NCI-H2227 (cell line): ENCODE data around the gene FBXW7.

Experiments used
- DNase-seq: peaks from one replicate; lab custom pipeline; 2025; ENCODE audit not compliant: unreplicated experiment; lab: John Stamatoyannopoulos, UW

FBXW7 gene

DNA sequence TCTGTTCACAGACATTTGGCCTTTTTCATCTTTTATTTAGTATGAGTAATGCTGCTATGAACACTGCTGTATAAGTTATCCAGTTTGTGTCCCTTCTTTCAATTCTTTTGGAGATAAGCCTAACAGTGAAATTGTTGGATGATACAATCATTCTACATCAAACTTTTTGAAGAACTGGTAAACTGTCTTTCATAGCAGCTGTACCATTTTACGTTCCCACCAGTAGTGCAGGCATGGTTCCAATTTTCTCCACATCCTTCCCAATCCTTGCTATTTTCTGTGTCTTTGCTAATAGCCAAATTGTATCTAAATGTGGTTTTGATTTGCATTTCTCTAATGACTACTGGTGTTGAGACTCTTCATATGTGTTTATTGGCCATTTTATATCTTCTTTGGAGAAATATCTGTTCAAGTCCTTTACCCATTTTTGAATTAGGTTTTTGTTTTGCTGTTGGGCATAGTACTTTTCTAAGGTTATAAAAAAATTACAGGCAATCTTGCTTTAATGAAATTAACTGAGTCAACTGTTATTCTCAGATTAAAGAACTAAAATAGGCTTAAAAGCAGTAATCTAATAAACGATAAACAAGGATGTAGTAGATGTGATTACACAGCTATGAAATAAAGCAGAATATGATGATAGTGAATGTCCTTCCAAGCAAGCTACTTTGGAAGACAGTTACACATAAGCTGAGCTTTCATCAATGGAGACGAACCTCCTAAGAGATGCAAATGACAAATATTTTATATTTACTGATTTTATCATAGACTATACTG lies 57.2 kb downstream of the FBXW7 start:
- no peak for DNase-seq

DNA sequence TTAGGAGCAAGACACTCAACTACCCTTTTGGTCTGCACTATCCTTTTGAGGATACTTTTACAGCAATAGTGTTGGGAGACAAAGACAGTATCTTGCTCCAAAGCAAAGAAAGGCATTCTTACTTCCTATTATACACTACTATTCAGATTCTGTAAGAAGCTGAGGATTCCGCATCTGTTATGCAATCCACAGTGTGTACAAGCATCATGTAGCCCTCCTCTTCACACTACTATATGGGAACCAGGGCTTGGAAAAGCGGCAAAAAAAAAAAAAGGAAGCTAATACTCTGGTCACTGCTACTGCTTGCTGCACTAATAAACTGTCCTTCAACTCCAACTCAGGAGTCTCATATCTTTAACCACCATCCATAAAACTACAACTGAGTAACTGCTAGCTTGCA lies 59.1 kb downstream of the FBXW7 start:
- no peak for DNase-seq

DNA sequence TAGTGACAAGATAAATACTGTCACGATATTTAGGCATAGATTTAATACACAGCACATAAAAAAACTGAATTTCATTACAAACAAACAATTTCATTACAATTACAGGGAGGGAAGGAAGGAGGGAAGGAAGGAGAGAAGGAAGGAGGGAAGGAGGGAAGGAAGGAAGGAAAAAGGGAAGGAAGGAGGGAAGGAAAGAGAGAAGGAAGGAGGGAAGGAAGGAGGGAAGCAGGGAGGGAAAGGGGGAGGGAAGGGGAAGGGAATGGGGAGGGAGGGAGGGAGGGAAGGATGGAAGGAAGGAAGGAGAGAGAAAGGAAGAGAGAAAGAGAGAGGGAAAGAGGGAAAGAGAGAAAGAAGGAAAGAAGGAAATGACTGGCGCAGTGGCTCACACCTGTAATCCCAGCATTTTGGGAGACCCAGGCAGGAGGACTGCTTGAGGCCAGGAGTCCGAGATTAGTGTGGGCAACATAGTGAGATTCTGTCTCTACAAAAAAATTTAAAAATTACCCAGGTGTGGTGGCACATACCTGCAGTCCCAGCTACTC lies 64.6 kb downstream of the FBXW7 start:
- DNase-seq: no peak

DNA sequence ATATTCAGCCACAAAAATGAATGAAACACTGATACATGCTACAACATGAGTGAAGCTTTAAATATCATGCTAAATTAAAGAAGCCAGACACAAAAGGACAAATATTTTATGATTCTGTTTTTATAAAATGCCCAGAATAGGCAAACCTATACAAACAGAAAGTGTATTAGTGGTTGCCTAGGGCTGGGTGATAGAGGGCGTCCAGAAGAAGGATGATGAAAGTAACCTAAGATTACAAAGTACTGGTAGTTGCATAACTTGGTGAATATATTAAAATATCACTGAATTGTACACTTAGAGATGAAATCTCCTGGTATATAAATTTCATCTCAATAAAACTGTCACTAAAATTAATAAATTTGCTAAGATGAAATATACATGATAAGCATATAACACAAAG lies 67.5 kb downstream of the FBXW7 start:
- DNase-seq: no peak

DNA sequence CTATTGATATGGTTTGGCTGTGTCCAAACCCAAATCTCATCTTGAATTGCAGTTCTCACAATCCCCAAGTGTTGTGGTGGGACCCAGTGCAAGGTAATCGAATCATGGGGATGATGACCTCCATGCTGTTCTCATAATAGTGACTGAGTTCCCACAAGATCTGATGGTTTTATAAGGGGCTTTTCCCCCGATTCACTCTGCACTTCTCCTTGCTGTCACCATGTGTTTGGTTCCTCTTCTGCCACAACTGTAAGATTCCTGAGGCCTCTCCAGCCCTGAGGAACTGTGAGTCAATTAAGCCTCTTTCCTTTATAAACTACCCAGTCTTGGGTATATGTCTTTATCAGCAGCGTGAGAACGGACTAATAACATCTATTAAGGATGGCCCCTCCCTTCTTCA lies 68.8 kb downstream of the FBXW7 start:
- no peak for DNase-seq

DNA sequence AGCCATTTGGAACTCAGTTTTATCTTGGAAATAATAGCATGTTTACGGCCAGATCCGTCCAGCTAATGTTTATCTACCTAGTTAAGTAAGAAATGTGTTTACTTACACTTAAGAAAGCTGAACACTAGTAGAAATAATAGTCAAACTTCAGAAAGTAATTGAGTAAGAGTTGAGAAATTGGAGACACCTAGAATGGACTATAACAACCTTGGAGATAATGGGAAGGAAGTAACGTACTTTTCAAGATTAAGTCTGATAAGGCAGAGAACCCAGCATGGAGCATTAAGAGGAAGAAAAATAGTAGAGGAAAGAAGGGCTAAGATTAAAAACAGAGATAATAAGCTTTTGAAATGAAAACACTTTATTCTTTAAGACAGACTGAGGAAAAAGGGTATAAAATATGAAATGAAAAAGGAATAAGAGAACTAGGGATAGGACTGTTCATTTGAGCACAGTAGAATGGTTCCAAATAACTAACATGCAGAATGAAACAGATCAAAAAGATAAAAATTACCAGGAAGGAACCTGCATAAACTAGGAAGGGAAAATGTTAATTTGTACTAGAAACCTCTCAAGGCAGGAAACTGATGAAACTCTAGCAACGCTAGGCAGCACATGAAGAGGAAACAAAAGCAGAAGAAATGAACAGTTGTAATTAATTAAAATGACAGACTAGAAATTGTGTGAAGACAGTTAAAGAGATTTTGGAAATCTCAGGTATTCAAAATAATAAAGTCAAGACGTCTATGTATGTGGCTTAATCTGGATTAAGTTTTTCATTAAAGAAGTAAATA lies 71.7 kb downstream of the FBXW7 start:
- DNase-seq: no peak

DNA sequence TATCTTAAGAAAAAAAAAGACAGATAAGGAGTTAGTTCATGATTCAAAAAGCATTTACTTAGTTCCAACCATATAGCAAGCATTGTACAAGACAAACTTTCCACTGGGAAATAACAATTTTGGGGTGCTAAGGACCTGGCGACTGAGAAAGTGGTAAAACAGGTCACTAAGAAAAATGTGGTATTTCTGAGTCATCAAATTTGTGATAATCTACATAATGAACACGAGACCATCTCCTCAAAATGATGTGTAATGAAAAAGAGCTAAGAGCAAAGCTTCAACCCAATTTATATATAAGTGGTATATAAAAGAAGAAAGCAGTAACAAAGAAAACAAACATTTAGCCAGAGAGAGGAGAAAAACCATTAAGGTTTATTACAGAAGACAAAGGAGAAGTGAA lies 72.3 kb downstream of the FBXW7 start:
- DNase-seq: no peak

DNA sequence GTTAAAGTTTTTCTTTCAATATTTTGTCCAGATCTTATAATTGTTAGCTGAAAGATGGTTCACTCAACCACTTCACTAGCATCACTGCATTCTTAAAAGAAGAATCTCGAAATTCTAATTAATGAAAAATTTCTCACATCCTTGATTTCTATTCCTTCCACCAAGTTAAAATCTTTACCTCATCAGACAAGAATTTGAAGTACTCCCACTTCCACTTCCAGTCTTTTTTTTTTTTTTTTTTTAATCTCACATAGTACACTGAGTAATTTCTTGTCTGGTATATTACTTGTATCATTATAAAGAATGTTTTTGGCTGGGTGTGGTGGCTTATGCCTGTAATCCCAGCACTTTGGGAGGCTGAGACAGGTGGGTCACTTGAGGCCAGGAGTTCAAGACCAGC lies 73.2 kb downstream of the FBXW7 start:
- no peak for DNase-seq

DNA sequence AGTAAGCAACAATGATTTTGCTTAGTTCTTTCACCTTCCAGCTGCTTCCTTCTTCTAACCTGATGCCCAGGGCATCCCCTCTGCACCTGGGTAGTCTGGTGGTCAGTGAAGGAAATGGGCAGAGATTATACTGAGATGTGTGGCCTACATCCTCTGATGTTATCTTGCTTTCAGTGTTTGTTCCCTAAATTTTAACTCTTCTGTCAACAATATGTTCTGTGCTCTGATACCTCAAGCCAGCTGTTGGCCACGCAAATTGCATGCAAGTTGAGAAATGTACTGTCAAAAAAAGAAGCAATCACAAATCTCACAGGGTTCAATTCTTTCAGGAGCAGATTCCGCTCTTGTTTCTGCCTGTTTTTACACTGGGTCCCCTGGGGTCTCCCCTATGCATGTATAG lies 73.8 kb downstream of the FBXW7 start:
- no peak for DNase-seq

DNA sequence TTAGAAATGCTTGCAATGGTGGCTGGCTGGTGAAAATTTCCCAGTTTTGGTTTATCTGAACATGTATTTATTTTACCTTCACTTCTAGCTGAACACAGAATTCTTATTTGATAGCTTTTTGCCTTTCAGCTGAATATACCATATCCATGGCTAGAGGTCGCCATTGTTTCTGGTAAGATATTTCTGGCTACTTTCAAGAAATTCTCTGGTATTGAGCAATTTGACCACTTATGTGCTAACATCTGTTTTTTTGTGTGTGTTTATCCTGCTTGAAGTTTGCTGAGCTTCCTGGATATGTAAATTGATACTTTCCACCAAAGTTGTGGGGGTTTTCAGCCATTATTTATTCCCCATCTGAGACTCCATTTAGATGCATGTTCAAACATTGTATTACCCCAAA lies 75.4 kb downstream of the FBXW7 start:
- DNase-seq: no peak

DNA sequence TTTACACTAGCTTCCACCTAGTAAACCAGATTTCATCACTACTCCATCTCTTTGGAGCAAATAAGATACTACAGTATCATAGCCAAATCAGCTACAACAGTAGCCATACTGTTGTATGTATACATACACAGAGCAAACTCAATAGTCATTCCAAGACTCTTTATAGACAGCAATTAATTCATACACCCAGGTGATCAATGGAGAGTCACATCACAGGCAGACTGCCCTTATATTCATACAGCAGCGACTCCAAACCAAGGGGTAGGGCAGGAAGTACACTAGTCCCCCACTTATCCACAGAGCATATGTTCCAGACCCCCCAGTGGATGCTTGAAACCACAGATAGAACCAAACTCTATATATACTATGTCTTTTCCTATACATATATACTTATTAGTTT lies 76.6 kb downstream of the FBXW7 start:
- no peak for DNase-seq

DNA sequence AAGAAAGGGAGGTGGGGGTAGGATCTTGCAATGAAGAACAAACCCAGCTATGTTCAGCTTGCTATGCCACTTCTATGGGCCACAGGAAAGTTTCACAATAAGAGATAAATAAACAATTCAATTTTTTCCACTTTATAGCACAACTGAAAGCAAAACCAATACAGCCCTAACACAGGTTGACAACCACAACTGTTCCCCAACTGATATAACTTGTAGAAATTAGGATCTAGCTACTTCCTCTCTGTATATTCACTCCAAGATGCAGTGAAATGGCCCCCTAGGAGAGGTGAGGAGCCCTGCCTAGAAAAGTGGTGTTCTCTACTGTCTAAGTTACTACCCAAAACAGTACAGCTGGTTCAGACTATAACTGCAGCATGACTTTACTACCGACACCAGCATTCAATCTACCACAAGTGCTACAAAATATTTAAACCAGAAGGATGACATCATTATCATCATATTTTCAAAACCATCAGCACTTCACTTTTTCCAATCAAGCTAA lies 77.0 kb downstream of the FBXW7 start:
- no peak for DNase-seq

DNA sequence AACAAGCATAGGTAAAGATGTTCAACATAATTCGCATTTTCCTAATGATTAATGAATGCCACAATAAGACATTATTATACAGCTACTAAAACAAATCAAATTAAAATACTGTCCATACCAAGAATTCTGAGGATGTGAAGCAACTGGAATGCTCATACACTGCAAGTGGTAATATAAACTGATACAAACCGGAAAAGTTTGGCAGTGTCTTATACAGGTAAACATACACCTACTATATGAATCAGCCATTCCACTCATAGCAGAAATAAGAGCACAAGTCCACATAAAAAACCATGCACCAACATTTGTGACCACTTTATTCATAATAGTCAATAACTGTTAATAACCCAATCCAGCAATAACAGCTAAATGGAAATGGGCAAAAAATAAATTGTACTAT lies 79.3 kb downstream of the FBXW7 start:
- no peak for DNase-seq

DNA sequence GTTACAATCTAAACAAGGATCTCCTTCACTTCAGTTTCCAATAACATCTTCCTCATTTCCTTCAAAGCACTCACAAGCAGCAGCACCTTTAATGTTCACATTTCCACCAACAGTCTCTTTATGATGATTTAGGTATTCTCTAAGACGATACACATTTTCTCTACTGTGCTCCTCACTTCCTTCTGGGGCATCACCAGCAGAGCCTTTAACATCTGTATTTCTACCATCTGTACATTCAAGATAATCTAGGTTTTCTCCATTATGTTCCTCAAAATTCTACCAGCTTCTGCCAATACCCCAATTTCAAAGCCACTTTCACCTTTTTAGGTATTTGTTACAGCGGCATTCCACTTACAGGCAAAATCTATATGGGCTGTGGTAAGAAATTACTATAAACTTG lies 80.6 kb downstream of the FBXW7 start:
- no peak for DNase-seq

DNA sequence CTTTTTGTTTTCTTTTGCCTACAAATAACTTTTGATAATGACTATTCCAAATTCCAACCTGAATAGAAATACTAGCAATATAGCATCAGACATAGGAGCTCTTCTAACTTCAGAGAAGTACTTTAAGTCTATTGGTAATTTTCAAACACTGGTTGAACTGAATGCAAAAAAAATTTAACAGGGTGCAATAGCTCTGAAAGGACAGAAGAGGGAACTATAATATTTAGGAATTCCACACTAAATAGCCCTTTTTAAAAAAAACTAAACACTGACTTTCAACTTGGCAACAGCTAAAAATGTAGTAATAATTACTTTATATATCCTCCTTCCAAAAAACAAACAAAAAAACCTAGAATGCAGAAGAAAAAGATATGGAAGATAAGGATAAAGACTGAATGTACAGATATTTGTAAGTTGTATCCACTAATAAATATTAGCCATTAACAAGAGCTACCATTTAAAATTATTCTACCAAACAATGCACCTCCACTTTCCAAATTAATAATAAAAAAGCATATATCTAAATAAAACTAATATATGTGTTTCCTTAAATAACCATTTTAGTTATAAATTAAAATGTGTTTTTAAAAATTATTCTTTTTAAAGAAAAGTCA lies 81.4 kb downstream of the FBXW7 start:
- no peak for DNase-seq

DNA sequence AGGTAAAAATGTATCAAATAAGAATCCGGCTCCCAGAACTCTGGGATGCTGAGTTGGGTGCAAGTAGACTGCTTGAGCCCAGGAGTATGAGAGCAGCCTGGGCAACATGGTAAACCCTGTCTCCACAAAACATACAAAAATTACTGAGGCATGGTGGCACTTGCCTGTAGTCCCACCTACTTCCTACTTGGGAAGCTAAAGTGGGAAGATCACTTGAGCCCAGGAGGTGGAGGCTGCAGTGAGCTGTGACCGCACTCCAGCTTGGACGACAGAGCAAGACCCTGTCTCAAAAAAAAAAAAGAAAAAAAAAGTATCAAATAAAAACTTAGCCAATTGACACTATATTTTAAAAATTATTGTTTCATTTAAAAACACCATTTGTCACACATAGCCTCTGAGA lies 84.4 kb downstream of the FBXW7 start:
- no peak for DNase-seq

DNA sequence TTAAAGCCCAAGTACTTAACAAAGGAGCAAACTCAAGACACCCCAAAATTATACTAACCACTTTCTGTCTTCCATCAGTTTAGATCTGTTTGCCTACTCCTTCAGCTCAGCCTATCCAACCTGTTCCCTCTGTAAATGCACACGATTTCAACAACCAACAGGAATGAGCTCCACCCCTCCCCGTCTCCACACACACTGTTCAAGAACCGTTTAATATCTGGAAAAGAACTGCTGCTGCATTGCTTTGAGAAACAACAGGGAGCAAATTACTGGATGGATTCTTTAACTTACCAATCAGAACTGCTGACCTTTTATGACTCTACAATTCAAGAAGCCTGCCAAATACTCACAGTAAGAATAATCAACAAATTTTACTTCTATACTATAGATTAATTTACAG lies 87.0 kb downstream of the FBXW7 start:
- DNase-seq: peak; percentile 38

DNA sequence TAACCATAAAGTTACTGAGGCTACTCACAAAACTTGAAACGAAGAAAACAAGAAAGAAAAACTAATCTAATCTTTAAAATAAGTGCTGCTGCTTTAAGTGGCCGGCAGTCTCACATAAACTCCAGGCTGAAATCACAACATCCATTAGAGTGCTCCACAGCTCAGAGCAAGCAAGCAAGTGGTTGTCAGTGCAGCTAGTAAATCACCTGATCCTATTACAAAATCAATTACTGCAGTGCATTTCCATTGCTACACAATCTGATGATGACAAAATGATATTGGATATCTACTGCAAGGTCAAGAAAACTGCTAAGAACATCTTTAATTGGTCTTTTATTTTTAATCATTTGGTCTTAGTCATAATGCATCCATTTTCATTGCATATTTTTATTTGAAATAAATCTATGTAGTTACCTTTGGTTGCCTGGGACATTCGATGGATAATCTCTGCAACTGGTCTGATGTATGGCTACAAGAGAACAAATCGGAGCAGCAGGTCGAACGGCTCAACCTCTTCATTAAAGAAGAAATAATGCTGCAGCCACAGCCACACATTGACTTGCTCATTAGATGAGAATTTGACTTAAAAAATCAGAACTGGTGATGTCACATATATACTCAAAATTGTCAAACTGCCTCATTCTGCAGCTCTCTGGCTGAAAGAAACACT lies 87.7 kb downstream of the FBXW7 start:
- peak; percentile 25 for DNase-seq

DNA sequence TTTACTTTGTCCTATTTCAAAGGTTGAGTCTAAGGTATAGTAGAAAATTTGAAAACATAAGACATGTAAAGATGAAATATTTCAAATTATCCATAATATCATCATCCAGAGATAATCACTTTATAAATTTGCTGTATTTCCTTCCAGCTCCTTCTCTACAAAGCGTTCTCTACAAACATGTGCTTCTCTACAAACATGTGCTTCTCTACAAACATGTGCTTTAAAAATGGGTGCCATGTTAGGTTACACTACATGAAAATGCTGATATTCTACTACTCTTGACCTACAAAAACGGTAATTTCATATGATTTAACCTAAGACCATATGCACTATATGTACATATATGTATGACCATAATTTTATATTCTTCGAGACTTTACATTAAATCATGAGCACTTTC lies 92.0 kb downstream of the FBXW7 start:
- no peak for DNase-seq

DNA sequence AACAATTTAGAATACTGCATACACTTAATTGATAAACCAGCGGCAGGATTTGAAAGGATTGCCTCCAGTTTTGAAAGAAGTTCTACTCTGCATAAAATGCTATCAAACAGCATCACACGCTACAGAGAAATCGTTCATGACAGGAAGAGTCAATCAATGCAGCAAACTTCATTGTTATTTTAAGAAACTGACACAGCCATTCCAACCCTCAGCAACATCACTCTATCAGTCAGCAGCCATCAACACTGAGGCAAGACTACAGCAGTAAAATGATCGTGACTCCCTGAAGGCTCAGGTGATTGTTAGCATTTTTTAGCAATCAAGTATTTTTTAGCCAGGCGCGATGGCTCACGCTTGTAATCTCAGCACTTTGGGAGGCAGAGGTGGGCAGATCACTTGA lies 98.3 kb downstream of the FBXW7 start:
- no peak for DNase-seq

DNA sequence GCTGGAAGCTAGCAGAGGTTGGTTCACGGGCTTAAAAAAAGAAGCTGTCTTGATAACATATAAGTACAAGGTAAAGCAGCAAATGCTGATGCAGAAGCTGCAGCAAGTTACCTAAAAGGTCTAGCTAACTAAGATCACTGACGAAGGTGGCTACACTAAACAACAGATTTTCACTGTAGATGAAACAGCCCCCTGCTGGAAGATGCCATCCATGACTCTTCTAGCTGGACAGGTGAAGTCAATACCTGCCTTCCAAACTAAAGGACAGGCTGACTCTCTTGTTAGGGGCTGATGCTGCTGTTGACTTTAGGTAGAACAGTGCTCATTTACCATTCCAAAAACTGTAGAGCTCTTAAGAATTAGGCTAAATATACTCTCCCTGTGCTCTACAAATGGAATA lies 99.5 kb downstream of the FBXW7 start:
- no peak for DNase-seq
